ENCODE measurements around the gene SAMHD1. TPM values are rescaled to one million over a fixed set of nuclear protein-coding genes. Genes with fewer than 3 reads are reported as not detected.

SAMHD1 gene
- total and polyA plus RNA-seq, 3 experiments from 2014 or later = 53.6 to 252 (median 55.7) TPM

DNA sequence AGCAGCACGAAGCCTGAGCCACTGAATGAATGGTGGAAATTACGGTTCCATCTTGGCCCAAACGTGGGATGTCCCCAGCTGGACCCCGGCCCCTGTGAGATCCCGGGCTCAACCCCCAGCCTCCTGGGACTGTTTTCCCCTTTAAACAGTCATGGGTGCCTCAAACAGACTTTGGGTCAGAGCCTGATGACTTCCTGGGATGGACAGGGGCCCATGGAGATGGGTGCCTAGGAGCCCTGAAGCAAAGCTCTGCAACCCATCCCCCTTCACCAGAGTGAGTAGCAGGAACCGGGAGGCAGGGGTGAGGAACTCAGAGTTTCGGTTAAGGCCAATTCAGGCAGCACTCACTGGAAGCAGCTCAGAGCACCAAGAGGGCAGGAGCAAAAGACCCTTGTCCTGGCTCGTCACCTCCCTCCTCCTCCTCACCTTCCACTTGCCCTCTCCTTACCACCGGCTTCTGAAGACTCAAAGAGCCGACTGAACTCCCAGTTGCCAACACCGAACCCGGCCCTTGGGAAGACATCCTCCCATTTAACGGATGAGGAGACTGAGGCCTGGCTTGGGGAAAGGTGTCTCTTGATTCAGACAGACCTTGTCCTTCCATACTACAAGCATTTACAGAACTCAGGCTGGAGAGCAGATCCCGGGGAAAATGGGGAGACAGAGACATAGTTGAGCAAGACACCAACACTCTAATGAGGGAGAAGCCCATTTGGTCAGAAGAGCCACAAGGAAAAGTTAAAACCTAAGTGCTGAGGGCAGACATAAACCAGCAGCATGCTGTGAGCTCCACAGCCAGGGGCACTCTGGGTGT is 90.5 kb downstream of the SAMHD1 start:
- Mint-ChIP-seq H3K4me3 (peak overlapping the region; percentile 18 to 79 (median 69)), H3K9me3 (no peaks in the 10 kb centered on the region)
- POLR2A ChIA-PET = no interaction called here

DNA sequence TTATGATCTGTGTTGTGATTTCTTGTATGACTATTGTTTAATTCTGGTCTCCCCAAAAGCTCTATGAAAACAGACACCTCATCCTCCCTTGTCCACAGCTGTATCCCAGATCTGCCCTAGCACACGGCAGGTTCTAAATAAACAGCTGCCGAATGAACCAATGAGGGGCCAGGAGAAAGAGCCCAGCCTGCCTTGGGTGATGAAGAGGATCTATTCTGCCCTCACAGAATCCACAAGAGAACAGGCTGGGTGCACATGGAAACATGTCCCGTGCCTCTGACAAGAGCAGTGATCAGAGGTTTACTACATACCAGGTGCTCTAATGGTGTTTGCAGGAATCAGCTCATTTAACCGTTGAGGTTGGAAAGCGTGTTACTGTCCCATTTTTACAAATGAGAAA is 91.2 kb downstream of the SAMHD1 start:
- H3K27me3 Mint-ChIP-seq = peaks cover 14 to 26% of the 10 kb centered on the region in 2 donors
- peak overlapping the region in 4 of 7 donors; percentile 8 to 76 (median 66) for H3K4me3 Mint-ChIP-seq
- H3K4me3 ChIP-seq (ENCODE audit: low read length) = no peak overlapping the region
- no peaks in the 10 kb centered on the region for H3K36me3 Mint-ChIP-seq
- H3K9me3 ChIP-seq (ENCODE audit: low read length) = no peaks in the 10 kb centered on the region
- no peaks in the 10 kb centered on the region for H3K9me3 Mint-ChIP-seq
- DNase-seq = no peak
- H3K36me3 ChIP-seq (ENCODE audit: insufficient read depth, low read length) = no peaks in the 10 kb centered on the region
- peaks cover 5 to 28% (median 11%) of the 10 kb centered on the region in 3 donors for H3K4me1 Mint-ChIP-seq
- no peak overlapping the region for H3K27ac ChIP-seq (ENCODE audit: low read depth, low read length)
- H3K4me1 ChIP-seq (ENCODE audit: insufficient read depth, low read length) = peaks cover 17% of the 10 kb centered on the region
- ChIA-PET POLR2A (no interaction called here), CTCF (interaction anchor here (0.6 kb wide), 1 partner anchor 256 kb away, joined by 4 read pairs; no protein-coding TSS in a partner anchor)
- H3K27me3 ChIP-seq (ENCODE audit: insufficient read depth, low read length, poor library complexity, severe bottlenecking) = no peaks in the 10 kb centered on the region
- peak overlapping the region in 2 of 8 donors; percentile 27 to 43 for H3K27ac Mint-ChIP-seq

More for the DNA sequence above, 90.5 kb downstream of the SAMHD1 start:
- peaks cover 16% of the 10 kb centered on the region for H3K4me1 ChIP-seq (ENCODE audit: insufficient read depth, low read length)
- peak overlapping the region; percentile 12 for H3K27ac ChIP-seq (ENCODE audit: low read depth, low read length)
- H3K4me3 ChIP-seq (ENCODE audit: low read length) = no peak overlapping the region
- no peaks in the 10 kb centered on the region for H3K9me3 ChIP-seq (ENCODE audit: low read length)
- H3K27ac Mint-ChIP-seq = peak overlapping the region in 1 of 8 donors; percentile 26
- H3K4me1 Mint-ChIP-seq = peaks cover 5 to 28% (median 11%) of the 10 kb centered on the region in 3 donors
- CTCF ChIA-PET = no interaction called here
- DNase-seq = no peak
- H3K27me3 ChIP-seq (ENCODE audit: insufficient read depth, low read length, poor library complexity, severe bottlenecking) = no peaks in the 10 kb centered on the region
- peaks cover 19 to 31% of the 10 kb centered on the region in 2 donors for H3K27me3 Mint-ChIP-seq
- no peaks in the 10 kb centered on the region for H3K36me3 ChIP-seq (ENCODE audit: insufficient read depth, low read length)
- H3K36me3 Mint-ChIP-seq = no peaks in the 10 kb centered on the region

GRCh38 chr20:36859700-36860330 is 91.7 kb downstream of the SAMHD1 start:
- H3K27ac Mint-ChIP-seq = peak overlapping the region in 2 of 8 donors; percentile 27 to 43
- H3K9me3 Mint-ChIP-seq = no peaks in the 10 kb centered on the region
- H3K4me1 ChIP-seq (ENCODE audit: insufficient read depth, low read length) = peaks cover 17% of the 10 kb centered on the region

DNA sequence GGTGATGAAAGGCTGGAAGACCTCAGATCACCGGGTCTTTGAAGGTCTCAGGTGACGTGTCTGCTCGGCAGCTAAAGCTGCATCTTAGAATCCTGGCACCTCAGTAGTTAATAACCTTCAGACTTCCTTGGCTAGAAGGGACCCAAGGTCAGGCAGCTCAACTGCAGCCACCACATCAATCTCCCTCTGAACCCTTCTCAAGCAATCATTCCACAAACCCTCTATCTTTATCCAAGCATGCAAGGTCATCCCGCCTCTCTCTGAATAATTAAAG is 92.3 kb downstream of the SAMHD1 start:
- CTCF ChIA-PET = no interaction called here
- no peaks in the 10 kb centered on the region for H3K9me3 Mint-ChIP-seq
- no peaks in the 10 kb centered on the region for H3K27me3 ChIP-seq (ENCODE audit: insufficient read depth, low read length, poor library complexity, severe bottlenecking)
- peaks cover 5 to 23% (median 11%) of the 10 kb centered on the region in 3 donors for H3K4me1 Mint-ChIP-seq
- peak overlapping the region in 2 of 7 donors; percentile 14 to 54 for H3K4me3 Mint-ChIP-seq
- H3K9me3 ChIP-seq (ENCODE audit: low read length) = no peaks in the 10 kb centered on the region
- H3K27me3 Mint-ChIP-seq = peaks cover 7 to 18% of the 10 kb centered on the region in 2 donors
- H3K36me3 Mint-ChIP-seq = no peaks in the 10 kb centered on the region
- no peak overlapping the region for H3K4me3 ChIP-seq (ENCODE audit: low read length)
- DNase-seq = no peak
- peak overlapping the region in 1 of 8 donors; percentile 48 for H3K27ac Mint-ChIP-seq
- no peaks in the 10 kb centered on the region for H3K36me3 ChIP-seq (ENCODE audit: insufficient read depth, low read length)
- peaks cover 17% of the 10 kb centered on the region for H3K4me1 ChIP-seq (ENCODE audit: insufficient read depth, low read length)
- POLR2A ChIA-PET = interaction anchor here (0.5 kb wide), 1 partner anchor 809 kb away, joined by 3 read pairs; no protein-coding TSS in a partner anchor
- no peak overlapping the region for H3K27ac ChIP-seq (ENCODE audit: low read depth, low read length)

More at GRCh38 chr20:36859700-36860330, 91.7 kb downstream of the SAMHD1 start:
- CTCF ChIA-PET = interaction anchor here (0.6 kb wide), 1 partner anchor 256 kb away, joined by 4 read pairs; no protein-coding TSS in a partner anchor
- no peak overlapping the region for H3K4me3 ChIP-seq (ENCODE audit: low read length)
- POLR2A ChIA-PET = no interaction called here
- DNase-seq = no peak
- H3K27ac ChIP-seq (ENCODE audit: low read depth, low read length) = no peak overlapping the region
- H3K4me3 Mint-ChIP-seq = no peak overlapping the region
- H3K9me3 ChIP-seq (ENCODE audit: low read length) = no peaks in the 10 kb centered on the region
- peaks cover 5 to 27% (median 11%) of the 10 kb centered on the region in 3 donors for H3K4me1 Mint-ChIP-seq
- peaks cover 9 to 24% of the 10 kb centered on the region in 2 donors for H3K27me3 Mint-ChIP-seq
- no peaks in the 10 kb centered on the region for H3K36me3 Mint-ChIP-seq
- H3K27me3 ChIP-seq (ENCODE audit: insufficient read depth, low read length, poor library complexity, severe bottlenecking) = no peaks in the 10 kb centered on the region
- H3K36me3 ChIP-seq (ENCODE audit: insufficient read depth, low read length) = no peaks in the 10 kb centered on the region

- no peaks in the 10 kb centered on the region for H3K36me3 ChIP-seq (ENCODE audit: insufficient read depth, low read length)
- H3K27me3 ChIP-seq (ENCODE audit: insufficient read depth, low read length, poor library complexity, severe bottlenecking) = no peaks in the 10 kb centered on the region
- Mint-ChIP-seq H3K4me1 (peaks cover 5 to 18% (median 11%) of the 10 kb centered on the region in 3 donors), H3K27ac (peak overlapping the region in 3 of 8 donors; percentile 1 to 51 (median 3)), H3K9me3 (no peaks in the 10 kb centered on the region), H3K36me3 (no peaks in the 10 kb centered on the region), H3K4me3 (no peak overlapping the region), H3K27me3 (peaks cover 6 to 16% of the 10 kb centered on the region in 2 donors)
- no peaks in the 10 kb centered on the region for H3K9me3 ChIP-seq (ENCODE audit: low read length)
- peak in 1 of 5 donors; percentile 51 for DNase-seq
- H3K4me3 ChIP-seq (ENCODE audit: low read length) = no peak overlapping the region
- ChIA-PET CTCF (interaction anchor here (1.3 kb wide), 1 partner anchor 49 kb away, joined by 3 read pairs; no protein-coding TSS in a partner anchor), POLR2A (no interaction called here)
- H3K27ac ChIP-seq (ENCODE audit: low read depth, low read length) = no peak overlapping the region
- H3K4me1 ChIP-seq (ENCODE audit: insufficient read depth, low read length) = peaks cover 17% of the 10 kb centered on the region
These were observed 94.5 kb downstream of the SAMHD1 start for GRCh38 chr20:36856691-36857635.

- Histone ChIP-seq H3K9me3 (ENCODE audit: low read length) (no peaks in the 10 kb centered on the region), H3K27me3 (ENCODE audit: insufficient read depth, low read length, poor library complexity, severe bottlenecking) (no peaks in the 10 kb centered on the region), H3K36me3 (ENCODE audit: insufficient read depth, low read length) (no peaks in the 10 kb centered on the region), H3K4me3 (ENCODE audit: low read length) (no peak overlapping the region), H3K27ac (ENCODE audit: low read depth, low read length) (no peak overlapping the region), H3K4me1 (ENCODE audit: insufficient read depth, low read length) (peaks cover 17% of the 10 kb centered on the region)
- ChIA-PET POLR2A (no interaction called here), CTCF (interaction anchor here (1.3 kb wide), 1 partner anchor 48 kb away, joined by 3 read pairs; no protein-coding TSS in a partner anchor)
- peak overlapping the region in 1 of 8 donors; percentile 52 for H3K27ac Mint-ChIP-seq
- peaks cover 1 to 9% of the 10 kb centered on the region in 2 donors for H3K27me3 Mint-ChIP-seq
- H3K36me3 Mint-ChIP-seq = no peaks in the 10 kb centered on the region
- H3K4me3 Mint-ChIP-seq = no peak overlapping the region
- no peaks in the 10 kb centered on the region for H3K9me3 Mint-ChIP-seq
- H3K4me1 Mint-ChIP-seq = peaks cover 3 to 13% (median 11%) of the 10 kb centered on the region in 3 donors
- DNase-seq = no peak
These were observed 95.3 kb downstream of the SAMHD1 start for GRCh38 chr20:36856195-36856594.

DNA sequence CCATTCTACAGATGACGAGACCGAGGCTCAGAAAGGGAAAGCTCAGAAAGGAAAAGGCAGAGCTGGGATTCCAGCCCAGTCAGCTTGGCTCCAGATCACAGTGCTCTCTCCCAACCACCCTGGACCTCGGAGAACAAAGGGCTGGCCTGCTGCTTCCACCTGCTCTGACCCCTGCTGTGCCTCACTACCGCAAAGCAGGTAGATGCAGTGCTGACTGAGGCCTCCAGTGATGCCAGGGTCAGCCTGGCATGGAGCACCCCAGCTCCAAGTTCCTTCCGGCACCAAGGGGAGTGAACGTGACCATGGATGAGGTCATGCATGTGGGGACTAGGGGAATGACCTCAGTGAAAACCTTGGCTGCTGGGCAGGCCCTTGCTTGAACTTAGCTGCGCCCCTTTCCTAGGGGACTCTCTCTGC is 96.3 kb downstream of the SAMHD1 start:
- H3K4me1 ChIP-seq (ENCODE audit: insufficient read depth, low read length) = peaks cover 17% of the 10 kb centered on the region
- H3K27ac ChIP-seq (ENCODE audit: low read depth, low read length) = no peak overlapping the region
- Mint-ChIP-seq H3K27me3 (peaks cover 0 to 3% of the 10 kb centered on the region in 2 donors), H3K27ac (no peak overlapping the region), H3K9me3 (no peaks in the 10 kb centered on the region), H3K36me3 (no peaks in the 10 kb centered on the region), H3K4me1 (peaks cover 3 to 12% (median 11%) of the 10 kb centered on the region in 3 donors), H3K4me3 (no peak overlapping the region)
- H3K27me3 ChIP-seq (ENCODE audit: insufficient read depth, low read length, poor library complexity, severe bottlenecking) = no peaks in the 10 kb centered on the region
- ChIA-PET CTCF (interaction anchor here (1.0 to 2.3 kb wide), 2 partner anchors 20 to 31 kb away, joined by 3 to 7 read pairs; no protein-coding TSS in a partner anchor), POLR2A (no interaction called here)
- H3K36me3 ChIP-seq (ENCODE audit: insufficient read depth, low read length) = no peaks in the 10 kb centered on the region
- no peak for DNase-seq
- H3K9me3 ChIP-seq (ENCODE audit: low read length) = no peaks in the 10 kb centered on the region
- no peak overlapping the region for H3K4me3 ChIP-seq (ENCODE audit: low read length)
